Activated effector memory CD4-positive, alpha-beta T cell treated with anti-CD3 and anti-CD28 coated beads, Interleukin-2, amount 50 U/mL, for 16 hours (primary cell): ENCODE measurements around the gene RBM34.
"Not testable (repeated sequence)": the region's sequence is repeated elsewhere in the genome, so short reads cannot be mapped to it uniquely, and the experiment has no call there.

Source experiments
- DNase-seq: peaks from one replicate; pipeline ENCODE4 v3.0.0-alpha.2; 2020

Gene RBM34

GRCh38 chr1:235088430-235088829 lies 72.6 kb downstream of the RBM34 start:
- DNase-seq = no peak

- DNase-seq = peak; percentile 52
Measured at GRCh38 chr1:235087906-235088305, 73.1 kb downstream of the RBM34 start.

- DNase-seq = not testable (repeated sequence)
Measured at GRCh38 chr1:235085411-235086117, 75.5 kb downstream of the RBM34 start.
